Measurements from ENCODE around the gene AKAP6. TPM values are rescaled to one million over a fixed set of nuclear protein-coding genes. Genes with fewer than 3 reads are reported as not detected.

Gene AKAP6
- total and polyA plus RNA-seq, 2 of the 8 experiments (the other 6 are each of a cell fraction or from before 2014, with no cell fraction given), result 0.09 to 0.89 TPM

DNA sequence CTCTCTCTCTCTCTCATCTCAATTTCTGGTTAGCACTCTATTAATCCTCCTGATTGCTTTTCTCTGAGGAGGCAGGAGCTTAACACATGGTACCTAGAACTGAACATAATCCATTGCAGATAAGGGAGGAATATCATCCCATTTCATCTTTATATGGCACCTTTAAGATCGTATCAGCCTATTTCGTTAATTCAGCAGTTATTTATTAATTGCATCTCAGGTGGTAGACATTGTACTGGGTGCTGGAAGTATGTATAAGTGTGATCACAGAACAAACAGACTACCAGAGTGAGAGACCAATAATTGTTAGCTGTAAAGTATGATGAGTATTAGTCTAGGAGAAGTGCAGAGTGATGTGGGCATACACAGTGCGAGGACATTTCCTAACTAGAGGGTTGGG lies 39.0 kb downstream of the AKAP6 start (continued):
- no peak for TF ChIP-seq TCF12 (IDR thresholded peaks at IDR 0.05; ENCODE audit: low read depth, low read length)
